Measurements from ENCODE around the gene HYCC2.
"Not testable (repeated sequence)": the region's sequence is repeated elsewhere in the genome, so short reads cannot be mapped to it uniquely, and the experiment has no call there.

The HYCC2 gene

GRCh38 chr2:201070948-201071478 is 458 bp downstream of the HYCC2 start:
- Histone ChIP-seq H3K9me3 (ENCODE audit: control insufficient read depth, low read length) (no peaks in the 10 kb centered on the region), H3K27ac (ENCODE audit: low read depth, low read length, severe bottlenecking) (peak overlapping the region; percentile 75), H3K4me1 (ENCODE audit: control insufficient read depth, insufficient read depth, low read length, poor library complexity, severe bottlenecking) (peaks cover 9% of the 10 kb centered on the region), H3K4me3 (ENCODE audit: extremely low read depth, insufficient read depth, low read length, poor library complexity, severe bottlenecking) (peak overlapping the region; percentile 100), H3K36me3 (ENCODE audit: control insufficient read depth, insufficient read depth, low read length) (no peaks in the 10 kb centered on the region)
- WGBS, 2 experiments (ENCODE audit: insufficient coverage in 2 of 2) = 1 to 2% methylated on average over 14 to 20 of the region's 21 CpGs

GRCh38 chr2:201064797-201065329 is 6.6 kb downstream of the HYCC2 start:
- peaks cover 15% of the 10 kb centered on the region for H3K36me3 ChIP-seq (ENCODE audit: control insufficient read depth, insufficient read depth, low read length)
- H3K4me3 ChIP-seq (ENCODE audit: extremely low read depth, insufficient read depth, low read length, poor library complexity, severe bottlenecking) = no peak overlapping the region
- no peaks in the 10 kb centered on the region for H3K9me3 ChIP-seq (ENCODE audit: control insufficient read depth, low read length)
- H3K4me1 ChIP-seq (ENCODE audit: control insufficient read depth, insufficient read depth, low read length, poor library complexity, severe bottlenecking) = peaks cover 9% of the 10 kb centered on the region
- WGBS, 2 experiments (ENCODE audit: insufficient coverage in 2 of 2) = 100% methylated on average over 1 of the region's 2 CpGs; no CpG with 5 or more reads in 1 of the 2 experiments
- no peak overlapping the region for H3K27ac ChIP-seq (ENCODE audit: low read depth, low read length, severe bottlenecking)

- not testable (repeated sequence) for H3K27ac ChIP-seq (ENCODE audit: low read depth, low read length, severe bottlenecking); H3K4me1 ChIP-seq (ENCODE audit: control insufficient read depth, insufficient read depth, low read length, poor library complexity, severe bottlenecking); H3K4me3 ChIP-seq (ENCODE audit: extremely low read depth, insufficient read depth, low read length, poor library complexity, severe bottlenecking); H3K9me3 ChIP-seq (ENCODE audit: control insufficient read depth, low read length)
- 97 to 100% methylated on average over 3 to 4 of the region's 5 CpGs for WGBS, 2 experiments (ENCODE audit: insufficient coverage in 2 of 2)
- H3K36me3 ChIP-seq (ENCODE audit: control insufficient read depth, insufficient read depth, low read length) = peaks cover 20% of the 10 kb centered on the region
These were observed 8.0 kb downstream of the HYCC2 start for GRCh38 chr2:201063516-201063915.

GRCh38 chr2:201059961-201060755 is 11.3 kb downstream of the HYCC2 start:
- Histone ChIP-seq H3K4me1 (ENCODE audit: control insufficient read depth, insufficient read depth, low read length, poor library complexity, severe bottlenecking) (no peaks in the 10 kb centered on the region), H3K27ac (ENCODE audit: low read depth, low read length, severe bottlenecking) (no peak overlapping the region), H3K9me3 (ENCODE audit: control insufficient read depth, low read length) (no peaks in the 10 kb centered on the region), H3K36me3 (ENCODE audit: control insufficient read depth, insufficient read depth, low read length) (peaks cover 24% of the 10 kb centered on the region), H3K4me3 (ENCODE audit: extremely low read depth, insufficient read depth, low read length, poor library complexity, severe bottlenecking) (no peak overlapping the region)
- WGBS, 2 experiments (ENCODE audit: insufficient coverage in 2 of 2) = 96 to 100% methylated on average over 2 to 6 of the region's 10 CpGs

GRCh38 chr2:201058914-201059313 is 12.6 kb downstream of the HYCC2 start:
- 71 to 100% methylated on average over 1 of the region's 1 CpG for WGBS, 2 experiments (ENCODE audit: insufficient coverage in 2 of 2)
- Histone ChIP-seq H3K4me1 (ENCODE audit: control insufficient read depth, insufficient read depth, low read length, poor library complexity, severe bottlenecking) (no peaks in the 10 kb centered on the region), H3K36me3 (ENCODE audit: control insufficient read depth, insufficient read depth, low read length) (peaks cover 29% of the 10 kb centered on the region), H3K27ac (ENCODE audit: low read depth, low read length, severe bottlenecking) (peak overlapping the region; percentile 10), H3K9me3 (ENCODE audit: control insufficient read depth, low read length) (no peaks in the 10 kb centered on the region), H3K4me3 (ENCODE audit: extremely low read depth, insufficient read depth, low read length, poor library complexity, severe bottlenecking) (no peak overlapping the region)

- Histone ChIP-seq H3K4me3 (ENCODE audit: extremely low read depth, insufficient read depth, low read length, poor library complexity, severe bottlenecking) (no peak overlapping the region), H3K4me1 (ENCODE audit: control insufficient read depth, insufficient read depth, low read length, poor library complexity, severe bottlenecking) (no peaks in the 10 kb centered on the region), H3K27ac (ENCODE audit: low read depth, low read length, severe bottlenecking) (no peak overlapping the region), H3K9me3 (ENCODE audit: control insufficient read depth, low read length) (no peaks in the 10 kb centered on the region), H3K36me3 (ENCODE audit: control insufficient read depth, insufficient read depth, low read length) (peaks cover 35% of the 10 kb centered on the region)
- WGBS, 2 experiments (ENCODE audit: insufficient coverage in 2 of 2) = 86 to 93% methylated on average over 3 of the region's 4 CpGs
These were observed 13.7 kb downstream of the HYCC2 start for GRCh38 chr2:201057715-201058248.

GRCh38 chr2:201057087-201057521 is 14.4 kb downstream of the HYCC2 start:
- Histone ChIP-seq H3K36me3 (ENCODE audit: control insufficient read depth, insufficient read depth, low read length) (peaks cover 33% of the 10 kb centered on the region), H3K4me3 (ENCODE audit: extremely low read depth, insufficient read depth, low read length, poor library complexity, severe bottlenecking) (no peak overlapping the region), H3K27ac (ENCODE audit: low read depth, low read length, severe bottlenecking) (no peak overlapping the region), H3K9me3 (ENCODE audit: control insufficient read depth, low read length) (no peaks in the 10 kb centered on the region), H3K4me1 (ENCODE audit: control insufficient read depth, insufficient read depth, low read length, poor library complexity, severe bottlenecking) (no peaks in the 10 kb centered on the region)
- 100% methylated on average over 1 of the region's 2 CpGs; no CpG with 5 or more reads in 1 of the 2 experiments for WGBS, 2 experiments (ENCODE audit: insufficient coverage in 2 of 2)

GRCh38 chr2:201049455-201049854 is 22.0 kb downstream of the HYCC2 start:
- Histone ChIP-seq H3K9me3 (ENCODE audit: control insufficient read depth, low read length) (no peaks in the 10 kb centered on the region), H3K4me3 (ENCODE audit: extremely low read depth, insufficient read depth, low read length, poor library complexity, severe bottlenecking) (no peak overlapping the region)
- 93 to 96% methylated on average over 6 to 9 of the region's 11 CpGs for WGBS, 2 experiments (ENCODE audit: insufficient coverage in 2 of 2)

GRCh38 chr2:201046881-201047280 is 24.6 kb downstream of the HYCC2 start:
- WGBS, 2 experiments (ENCODE audit: insufficient coverage in 2 of 2) = no CpG with 5 or more reads among the region's 2 CpGs
- Histone ChIP-seq H3K4me3 (ENCODE audit: extremely low read depth, insufficient read depth, low read length, poor library complexity, severe bottlenecking) (no peak overlapping the region), H3K9me3 (ENCODE audit: control insufficient read depth, low read length) (peaks cover 7% of the 10 kb centered on the region), H3K4me1 (ENCODE audit: control insufficient read depth, insufficient read depth, low read length, poor library complexity, severe bottlenecking) (no peaks in the 10 kb centered on the region), H3K36me3 (ENCODE audit: control insufficient read depth, insufficient read depth, low read length) (peaks cover 21% of the 10 kb centered on the region), H3K27ac (ENCODE audit: low read depth, low read length, severe bottlenecking) (no peak overlapping the region)

More at GRCh38 chr2:201049455-201049854, 22.0 kb downstream of the HYCC2 start:
- Histone ChIP-seq H3K36me3 (ENCODE audit: control insufficient read depth, insufficient read depth, low read length) (peaks cover 24% of the 10 kb centered on the region), H3K27ac (ENCODE audit: low read depth, low read length, severe bottlenecking) (no peak overlapping the region), H3K4me1 (ENCODE audit: control insufficient read depth, insufficient read depth, low read length, poor library complexity, severe bottlenecking) (no peaks in the 10 kb centered on the region)

- H3K4me3 ChIP-seq (ENCODE audit: extremely low read depth, insufficient read depth, low read length, poor library complexity, severe bottlenecking); H3K27ac ChIP-seq (ENCODE audit: low read depth, low read length, severe bottlenecking); H3K4me1 ChIP-seq (ENCODE audit: control insufficient read depth, insufficient read depth, low read length, poor library complexity, severe bottlenecking): not testable (repeated sequence)
- Histone ChIP-seq H3K36me3 (ENCODE audit: control insufficient read depth, insufficient read depth, low read length) (peaks cover 18% of the 10 kb centered on the region), H3K9me3 (ENCODE audit: control insufficient read depth, low read length) (peaks cover 12% of the 10 kb centered on the region)
- 100% methylated on average over 1 of the region's 5 CpGs; no CpG with 5 or more reads in 1 of the 2 experiments for WGBS, 2 experiments (ENCODE audit: insufficient coverage in 2 of 2)
These were observed 28.4 kb downstream of the HYCC2 start for GRCh38 chr2:201043050-201043449.

All from mesodermal cell (in vitro differentiated cells).